Occipital lobe (tissue), 2 donors: ENCODE measurements around the gene STXBP1. TPM values are rescaled to one million over a fixed set of nuclear protein-coding genes. Genes with fewer than 3 reads are reported as not detected.

Experiments
- DNase-seq: peaks from one replicate; lab custom pipeline; 2025; lab: John Stamatoyannopoulos, UW
- total RNA-seq: library from RNA; depleted of rRNA; stranded (reverse); fragments of >200 nt; gene quantifications from one replicate; pipeline ENCODE4 v1.2.3, GENCODE V29; 2014

Gene STXBP1
- total RNA-seq, 1 donor from 2014 or later = 78.5 TPM

- no peak for DNase-seq
Measured at GRCh38 chr9:127689329-127690000, 77.4 kb downstream of the STXBP1 start.

- DNase-seq = no peak
Measured at GRCh38 chr9:127690735-127691134, 78.7 kb downstream of the STXBP1 start.

- no peak for DNase-seq
Measured at GRCh38 chr9:127692071-127692470, 80.0 kb downstream of the STXBP1 start.

- no peak for DNase-seq
Measured at GRCh38 chr9:127693143-127693542, 81.1 kb downstream of the STXBP1 start.

- DNase-seq = no peak
Measured at GRCh38 chr9:127693697-127694096, 81.6 kb downstream of the STXBP1 start.

GRCh38 chr9:127694890-127695720 lies 83.0 kb downstream of the STXBP1 start:
- no peak for DNase-seq

GRCh38 chr9:127697575-127697974 lies 85.5 kb downstream of the STXBP1 start:
- no peak for DNase-seq

- no peak for DNase-seq
Measured at GRCh38 chr9:127698386-127698785, 86.3 kb downstream of the STXBP1 start.

- DNase-seq = peak; percentile 98
Measured at GRCh38 chr9:127698985-127699670, 87.1 kb downstream of the STXBP1 start.

GRCh38 chr9:127700140-127700539 lies 88.1 kb downstream of the STXBP1 start:
- peak; percentile 31 for DNase-seq

GRCh38 chr9:127700594-127701255 lies 88.6 kb downstream of the STXBP1 start:
- DNase-seq = no peak

GRCh38 chr9:127703289-127703946 lies 91.3 kb downstream of the STXBP1 start:
- DNase-seq = peak; percentile 24

- no peak for DNase-seq
Measured at GRCh38 chr9:127705577-127706379, 93.7 kb downstream of the STXBP1 start.

- DNase-seq = no peak
Measured at GRCh38 chr9:127706836-127707241, 94.8 kb downstream of the STXBP1 start, which contains the start of gene CFAP157. Gene CFAP157 (plus strand): TSS chr9:127706988. CDS start chr9:127707032, 44 bp downstream.

- no peak for DNase-seq
Measured at GRCh38 chr9:127707766-127708165, 95.7 kb downstream of the STXBP1 start.

GRCh38 chr9:127708952-127709587 lies 97.0 kb downstream of the STXBP1 start:
- DNase-seq = no peak

GRCh38 chr9:127710204-127710783 lies 98.2 kb downstream of the STXBP1 start:
- no peak for DNase-seq

GRCh38 chr9:127711226-127711701 lies 99.2 kb downstream of the STXBP1 start:
- no peak for DNase-seq

- DNase-seq = no peak
Measured at GRCh38 chr9:127711831-127712274, 99.8 kb downstream of the STXBP1 start.
